ENCODE measurements around the gene SLC50A1. TPM values are rescaled to one million over a fixed set of nuclear protein-coding genes. Genes with fewer than 3 reads are reported as not detected.

SLC50A1 gene
- total and polyA plus RNA-seq, 4 donors = 12.7 to 23.3 (median 18.2) TPM

- TF ChIP-seq REST (IDR thresholded peaks at IDR 0.05) = peak; percentile 82
- no peak for TF ChIP-seq ATF3 (IDR thresholded peaks at IDR 0.05)
These were observed 10.9 kb upstream of the SLC50A1 start (continued) for GRCh38 chr1:155124503-155125463.

GRCh38 chr1:155125511-155125945 lies 10.1 kb upstream of the SLC50A1 start:
- Histone ChIP-seq H3K9me3 (ENCODE audit: control insufficient read depth in 4 of 4, low read length in 3 of 4) (no peaks in the 10 kb centered on the region), H3K9ac (ENCODE audit: low read depth in 1 of 2, low read length in 2 of 2) (peak overlapping the region; percentile 74 to 96), H3K4me3 (ENCODE audit: low read depth in 1 of 3, low read length in 3 of 3) (peak overlapping the region; percentile 2 to 32 (median 5)), H3K4me1 (ENCODE audit: control insufficient read depth in 4 of 4, insufficient read depth in 4 of 4, low read length in 3 of 4) (peaks cover 3 to 20% (median 13%) of the 10 kb centered on the region in 4 donors), H3K27ac (ENCODE audit: low read depth in 1 of 2, low read length in 2 of 2) (peak overlapping the region; percentile 99 to 100), H3K36me3 (ENCODE audit: control insufficient read depth in 4 of 4, insufficient read depth in 3 of 4, low read depth in 1 of 4, low read length in 3 of 4) (peaks cover 0 to 5% (median under 1%) of the 10 kb centered on the region in 4 donors), H3K27me3 (ENCODE audit: control insufficient read depth in 4 of 4, insufficient read depth in 4 of 4, low read length in 3 of 4) (no peaks in the 10 kb centered on the region)
- no peak for DNase-seq (ENCODE audit: low spot score)
- WGBS = 35% methylated on average over 11 of the region's 11 CpGs
- TF ChIP-seq NR2F2 (IDR thresholded peaks at IDR 0.05) (no peak), REST (IDR thresholded peaks at IDR 0.05) (no peak), TAF1 (conservative IDR thresholded peaks at IDR 0.05) (no peak), HNF4G (IDR thresholded peaks at IDR 0.05) (no peak), SP1 (IDR thresholded peaks at IDR 0.05) (no peak), CTCF (IDR thresholded peaks at IDR 0.05; ENCODE audit: low read depth, low read length, missing input control) (no peak), JUND (IDR thresholded peaks at IDR 0.05) (no peak), FOXA2 (IDR thresholded peaks at IDR 0.05) (no peak), GABPA (IDR thresholded peaks at IDR 0.05 in 1 of 2, conservative IDR thresholded peaks at IDR 0.05 in 1 of 2) (no peak), YY1 (IDR thresholded peaks at IDR 0.05) (no peak), ATF3 (IDR thresholded peaks at IDR 0.05) (no peak), ZBTB33 (IDR thresholded peaks at IDR 0.05) (no peak), HNF4A (conservative IDR thresholded peaks at IDR 0.05) (no peak), MAX (IDR thresholded peaks at IDR 0.05) (no peak), EGR1 (IDR thresholded peaks at IDR 0.05; ENCODE audit: low read depth in 2 of 2) (no peak), FOXA1 (IDR thresholded peaks at IDR 0.05) (no peak), RAD21 (IDR thresholded peaks at IDR 0.05) (no peak), RXRA (IDR thresholded peaks at IDR 0.05) (no peak)

All from liver (tissue), 9 donors.